Breast epithelium (tissue), 4 donors: ENCODE measurements around the gene DDX41. TPM values are rescaled to one million over a fixed set of nuclear protein-coding genes. Genes with fewer than 3 reads are reported as not detected.
A peak's percentile ranks its signal among the peaks of the same experiment; 100 is the strongest.

Source experiments
- DNase-seq, 2 donors: peaks; one replicate each; pipeline ENCODE4 v3.0.0-alpha.2; 2019; ENCODE audit warnings: low spot score in 2 of 2
- H3K27ac ChIP-seq, 2 donors: fragments of 200-600 bp; sonication (generic) in 1 of 2; one replicate each; pipeline ENCODE4 v1.5.1; 2016 to 2019; ENCODE audit warnings: mild to moderate bottlenecking in 1 of 2
- H3K27me3 ChIP-seq, 2 donors: fragments of 200-600 bp; sonication (generic) in 1 of 2; one replicate each; pipeline versions ENCODE4 v1.5.1 to v1.6.0; 2017 to 2019; ENCODE audit warnings: control low read depth in 1 of 2, mild to moderate bottlenecking in 1 of 2
- H3K36me3 ChIP-seq: fragments of 200-600 bp; one replicate; pipeline ENCODE4 v1.5.1; 2019
- H3K4me1 ChIP-seq, 2 donors: fragments of 200-600 bp; sonication (generic); one replicate each; pipeline ENCODE4 v1.5.1; 2016 to 2019; ENCODE audit warnings: control low read depth in 1 of 2
- H3K4me3 ChIP-seq, 3 donors: fragments of 200-600 bp; sonication (generic); 1 replicate in 2 of 3; 2 replicates in 1 of 3; pipeline ENCODE4 v1.5.1; 2016 to 2019; ENCODE audit warnings: mild to moderate bottlenecking in 3 of 3, moderate library complexity in 2 of 3
- H3K9me3 ChIP-seq, 2 donors: fragments of 200-600 bp; sonication (generic) in 1 of 2; one replicate each; pipeline ENCODE4 v1.5.1; 2016 to 2019; ENCODE audit warnings: control low read depth in 1 of 2
- CTCF ChIP-seq, 3 donors: fragments of 450-650 bp; IDR thresholded peaks; one replicate each; pipeline ENCODE4 v1.5.1; 2016 to 2017; ENCODE audit warnings: antibody characterized with exemption in 3 of 3, mild to moderate bottlenecking in 3 of 3, moderate library complexity in 3 of 3
- POLR2A ChIP-seq: fragments of 450-650 bp; IDR thresholded peaks from one replicate; pipeline ENCODE4 v1.6.1; 2016; ENCODE audit warnings: antibody characterized with exemption, mild to moderate bottlenecking, moderate library complexity
- POLR2AphosphoS5 ChIP-seq, 3 donors: sonication (generic); formaldehyde crosslinking; IDR thresholded peaks; one replicate each; pipeline ENCODE4 v1.6.1; 2017; ENCODE audit warnings: antibody characterized with exemption in 3 of 3
- intact Hi-C: fragments of 100-400 bp; cut with DNase I; formaldehyde crosslinking; loops from one replicate; pipeline ENCODE4 v1.15.1; 2023; ENCODE audit warnings: low total_unique reads
- total RNA-seq, 3 donors: library from RNA; depleted of rRNA; stranded (reverse); fragments of >200 nt; gene quantifications; one replicate each; pipeline ENCODE4 v1.1.0, GENCODE V29; 2016

DDX41 gene
- total RNA-seq, 3 donors from 2014 or later: 76.0 to 110 (median 103) TPM

- peak overlapping the region; percentile 80 to 90 for H3K27ac ChIP-seq
- peaks cover 7 to 11% of the 10 kb centered on the region in 2 donors for H3K4me1 ChIP-seq
- H3K27me3 ChIP-seq: no peaks in the 10 kb centered on the region
- no peaks in the 10 kb centered on the region for H3K9me3 ChIP-seq
- no peaks in the 10 kb centered on the region for H3K36me3 ChIP-seq
- DNase-seq: peak in 1 of 2 donors; percentile 64
- no peak overlapping the region for H3K4me3 ChIP-seq
- intact Hi-C loops: no loop called here
- TF ChIP-seq CTCF (IDR thresholded peaks at IDR 0.05) (no peak), POLR2AphosphoS5 (IDR thresholded peaks at IDR 0.05) (peak in 2 of 3 donors; percentile 13 to 62)
These were observed 28.9 kb upstream of the DDX41 start for GRCh38 chr5:177545487-177546257.

GRCh38 chr5:177542816-177543465 is 26.2 kb upstream of the DDX41 start:
- Histone ChIP-seq H3K4me1 (peaks cover 7 to 17% of the 10 kb centered on the region in 2 donors), H3K36me3 (no peaks in the 10 kb centered on the region), H3K9me3 (no peaks in the 10 kb centered on the region), H3K27me3 (no peaks in the 10 kb centered on the region), H3K4me3 (no peak overlapping the region), H3K27ac (no peak overlapping the region)
- intact Hi-C loops: no loop called here
- no peak for DNase-seq
- TF ChIP-seq CTCF (IDR thresholded peaks at IDR 0.05) (no peak), POLR2A (no peak), POLR2AphosphoS5 (IDR thresholded peaks at IDR 0.05) (no peak)

- peak overlapping the region in 1 of 2 donors; percentile 49 for H3K27ac ChIP-seq
- no peaks in the 10 kb centered on the region for H3K36me3 ChIP-seq
- H3K4me1 ChIP-seq: peaks cover 9 to 11% of the 10 kb centered on the region in 2 donors
- no peak for TF ChIP-seq POLR2A
- TF ChIP-seq POLR2AphosphoS5 (IDR thresholded peaks at IDR 0.05): no peak
- TF ChIP-seq CTCF (IDR thresholded peaks at IDR 0.05): no peak
- no peak overlapping the region for H3K4me3 ChIP-seq
- no peaks in the 10 kb centered on the region for H3K27me3 ChIP-seq
- no peaks in the 10 kb centered on the region for H3K9me3 ChIP-seq
- DNase-seq: no peak
- intact Hi-C loops: no loop called here
These were observed 23.7 kb upstream of the DDX41 start for GRCh38 chr5:177540438-177540837.

- intact Hi-C loops: no loop called here
- Histone ChIP-seq H3K4me1 (peaks cover 9 to 11% of the 10 kb centered on the region in 2 donors), H3K27ac (peak overlapping the region; percentile 54 to 66), H3K4me3 (no peak overlapping the region), H3K9me3 (no peaks in the 10 kb centered on the region), H3K36me3 (no peaks in the 10 kb centered on the region), H3K27me3 (no peaks in the 10 kb centered on the region)
- no peak for DNase-seq
- TF ChIP-seq POLR2AphosphoS5 (IDR thresholded peaks at IDR 0.05) (peak in 2 of 3 donors; percentile 16 to 32), POLR2A (no peak)
These were observed 22.6 kb upstream of the DDX41 start for GRCh38 chr5:177539411-177539810.

DNA sequence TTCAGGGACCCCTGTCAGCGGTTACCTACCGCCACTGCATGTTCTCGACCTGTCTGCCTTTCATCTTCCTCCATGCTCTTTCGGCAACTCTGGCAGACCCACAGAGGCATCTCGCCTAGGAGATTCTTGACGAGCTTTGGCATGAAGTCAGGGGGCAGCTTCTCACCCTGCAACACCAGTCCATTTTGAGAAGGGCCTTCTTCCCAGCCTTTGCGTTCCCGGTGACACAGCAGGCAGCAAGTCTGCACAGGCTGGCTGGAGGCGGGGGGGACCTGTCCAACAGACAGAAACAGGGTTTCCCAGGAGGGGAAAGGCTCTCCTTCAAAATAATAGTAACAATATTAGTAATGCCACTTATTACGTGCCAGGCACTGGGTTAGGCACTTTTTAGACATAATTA is 22.1 kb upstream of the DDX41 start:
- Histone ChIP-seq H3K27ac (peak overlapping the region; percentile 54 to 66), H3K9me3 (no peaks in the 10 kb centered on the region), H3K27me3 (no peaks in the 10 kb centered on the region), H3K4me3 (no peak overlapping the region), H3K36me3 (no peaks in the 10 kb centered on the region), H3K4me1 (peaks cover 9 to 11% of the 10 kb centered on the region in 2 donors)
- TF ChIP-seq POLR2AphosphoS5 (IDR thresholded peaks at IDR 0.05) (no peak), POLR2A (no peak), CTCF (IDR thresholded peaks at IDR 0.05) (no peak)
- DNase-seq: no peak
- intact Hi-C loops: no loop called here
